CD4-positive, alpha-beta T cell treated with Interleukin-2 at 100 ng/mL for 4 hours (primary cell): ENCODE measurements around the gene GDPGP1.
"Not testable (repeated sequence)": the region's sequence is repeated elsewhere in the genome, so short reads cannot be mapped to it uniquely, and the experiment has no call there.

Source experiments
- DNase-seq: peaks from one replicate; pipeline ENCODE4 v3.0.0-alpha.2; 2020; ENCODE audit warnings: low spot score

The GDPGP1 gene, protein sequence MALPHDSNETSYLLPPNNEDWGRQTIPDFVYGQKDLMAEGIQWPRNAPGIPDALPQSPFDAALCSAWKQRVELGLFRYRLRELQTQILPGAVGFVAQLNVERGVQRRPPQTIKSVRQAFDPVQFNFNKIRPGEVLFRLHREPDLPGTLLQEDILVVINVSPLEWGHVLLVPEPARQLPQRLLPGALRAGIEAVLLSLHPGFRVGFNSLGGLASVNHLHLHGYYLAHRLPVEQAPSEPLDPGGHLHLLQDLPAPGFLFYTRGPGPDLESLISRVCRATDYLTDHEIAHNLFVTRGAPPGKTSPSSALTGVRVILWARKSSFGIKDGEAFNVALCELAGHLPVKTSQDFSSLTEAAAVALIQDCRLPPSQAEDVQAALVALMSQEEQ

DNA sequence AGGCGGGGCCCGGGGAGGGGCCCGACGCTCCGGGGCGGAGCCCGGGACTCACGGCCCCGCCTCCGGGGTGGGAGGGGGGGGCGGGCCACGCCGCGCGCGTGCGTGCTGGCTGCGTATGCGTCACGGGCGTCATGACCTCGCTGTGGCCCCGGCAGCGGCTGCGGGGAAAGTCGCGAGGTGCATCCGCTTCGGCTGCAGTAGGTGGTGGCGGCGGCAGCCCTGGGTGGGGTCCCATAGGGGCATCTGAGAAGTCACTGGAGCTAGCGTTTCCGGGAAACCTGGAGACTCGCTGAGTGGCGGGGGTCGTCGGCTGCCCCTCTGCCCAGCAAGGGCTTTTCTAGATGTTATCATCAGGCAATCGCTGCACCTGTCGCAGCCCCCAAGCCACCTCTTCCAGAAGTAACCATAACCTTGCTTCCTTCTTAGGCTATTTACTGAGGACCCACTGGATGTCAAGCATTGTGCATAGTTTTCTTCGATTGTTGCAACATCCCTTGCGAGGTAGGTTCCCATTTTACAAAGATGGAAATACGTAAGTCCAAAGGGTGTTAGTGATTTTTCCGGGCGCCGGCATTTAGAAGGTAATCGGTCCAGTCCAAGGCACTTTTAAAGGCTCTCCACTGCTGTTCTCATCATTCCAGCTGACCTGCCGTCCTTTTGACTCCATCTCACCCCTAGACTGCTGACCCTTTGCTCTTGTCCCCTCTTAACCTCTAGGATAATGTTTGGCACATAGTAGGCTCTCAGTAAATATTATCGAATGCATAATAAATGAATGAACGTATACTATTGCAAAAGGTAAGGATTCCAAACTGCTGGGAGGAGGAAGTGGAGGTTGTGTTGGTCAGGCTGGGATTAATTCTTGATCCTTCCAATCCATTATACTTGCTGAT is at the start of gene GDPGP1:
GDPGP1 (plus strand) TSS at position 114 of the 893 bp plus-strand sequence. CDS start 6,700 bp downstream, outside the sequence.
- DNase-seq: no peak

DNA sequence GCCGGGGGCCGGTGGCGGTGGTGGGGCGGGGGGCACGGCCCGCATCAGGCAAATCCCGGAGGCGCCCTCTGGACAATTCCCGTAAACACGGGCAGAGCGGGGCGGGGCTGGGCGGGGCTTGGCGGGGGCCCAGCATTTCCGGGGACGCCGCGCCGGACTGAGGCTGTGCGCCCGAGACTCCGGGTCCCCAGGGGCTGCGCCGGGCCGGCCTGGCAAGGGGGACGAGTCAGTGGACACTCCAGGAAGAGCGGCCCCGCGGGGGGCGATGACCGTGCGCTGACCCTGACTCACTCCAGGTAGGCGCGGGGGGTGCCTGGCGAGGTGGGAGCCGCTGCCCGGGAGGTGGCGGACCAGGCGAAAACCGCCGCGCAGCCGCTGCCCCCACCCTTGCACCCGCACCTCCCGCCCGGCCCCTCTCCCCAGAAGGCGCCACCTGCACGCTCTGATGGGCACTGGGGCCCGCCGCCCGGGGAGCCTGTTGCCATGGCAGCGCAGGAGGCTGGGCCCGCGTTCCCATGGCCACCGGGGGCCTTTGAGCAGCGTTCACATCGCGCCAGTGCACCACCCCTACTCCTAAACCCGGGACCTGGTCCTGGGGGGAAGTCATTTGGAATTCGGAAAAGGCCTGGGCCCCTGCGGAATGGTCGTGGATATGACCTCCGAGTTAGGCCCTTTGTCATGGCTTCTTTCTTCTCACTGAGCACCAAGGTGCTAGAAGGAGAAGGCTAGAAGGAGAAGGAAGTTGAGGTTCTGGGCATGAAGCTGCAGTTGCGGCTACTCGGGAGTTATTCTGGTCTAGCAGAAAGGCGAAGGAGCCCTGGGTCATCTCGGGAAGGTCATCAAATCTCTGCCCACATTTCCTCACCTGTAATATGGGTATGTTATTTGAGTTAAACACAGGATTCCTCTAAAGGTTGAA is 49.0 kb upstream of the GDPGP1 start:
- peak; percentile 44 for DNase-seq

DNA sequence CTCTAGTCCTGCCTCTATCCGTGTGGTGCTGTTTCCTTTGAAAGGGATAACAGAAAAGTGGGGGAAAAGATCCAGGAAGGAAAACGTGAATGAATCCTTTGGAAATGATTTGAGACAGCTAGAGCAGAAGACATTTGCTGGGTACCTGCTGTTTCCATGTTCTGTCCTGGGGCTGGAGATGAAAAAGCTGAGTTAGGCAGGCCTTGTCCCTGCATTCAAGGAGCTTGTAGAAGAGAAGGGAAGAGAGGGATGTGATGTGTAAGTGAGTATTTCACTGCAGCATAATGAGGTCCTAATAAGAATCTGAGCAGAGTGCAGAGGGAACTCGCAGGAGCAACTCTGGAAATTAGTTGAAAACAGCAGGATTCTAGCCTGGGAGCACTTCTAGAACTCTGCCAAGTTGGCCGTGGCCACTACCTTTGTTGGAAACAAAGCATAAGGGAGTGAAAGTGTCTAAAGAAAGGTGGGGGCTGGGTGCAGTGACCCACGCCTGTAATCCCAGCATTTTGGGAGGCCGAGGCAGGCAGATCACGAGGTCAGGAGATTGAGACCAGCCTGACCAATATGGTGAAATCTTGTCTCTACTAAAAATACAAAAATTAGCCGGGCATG is 46.6 kb upstream of the GDPGP1 start:
- DNase-seq: no peak

DNA sequence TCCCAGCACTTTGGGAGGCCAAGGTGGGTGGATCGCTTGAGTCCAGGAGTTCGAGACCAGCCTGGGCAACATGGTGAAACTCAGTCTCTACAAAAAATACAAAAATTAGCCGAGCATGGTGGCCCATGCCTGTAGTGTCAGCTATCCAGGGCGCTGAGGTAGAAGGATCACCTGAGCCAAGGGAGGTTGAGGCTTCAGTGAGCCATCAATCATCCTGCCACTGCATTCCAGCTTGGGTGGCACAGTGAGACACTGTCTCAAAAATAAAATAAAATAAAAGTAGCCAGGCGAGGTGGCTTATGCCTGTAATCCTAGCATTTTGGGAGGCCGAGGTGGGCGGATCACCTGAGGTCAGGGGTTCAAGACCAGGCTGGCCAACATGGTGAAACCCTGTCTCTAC is 45.9 kb upstream of the GDPGP1 start:
- DNase-seq: not testable (repeated sequence)

DNA sequence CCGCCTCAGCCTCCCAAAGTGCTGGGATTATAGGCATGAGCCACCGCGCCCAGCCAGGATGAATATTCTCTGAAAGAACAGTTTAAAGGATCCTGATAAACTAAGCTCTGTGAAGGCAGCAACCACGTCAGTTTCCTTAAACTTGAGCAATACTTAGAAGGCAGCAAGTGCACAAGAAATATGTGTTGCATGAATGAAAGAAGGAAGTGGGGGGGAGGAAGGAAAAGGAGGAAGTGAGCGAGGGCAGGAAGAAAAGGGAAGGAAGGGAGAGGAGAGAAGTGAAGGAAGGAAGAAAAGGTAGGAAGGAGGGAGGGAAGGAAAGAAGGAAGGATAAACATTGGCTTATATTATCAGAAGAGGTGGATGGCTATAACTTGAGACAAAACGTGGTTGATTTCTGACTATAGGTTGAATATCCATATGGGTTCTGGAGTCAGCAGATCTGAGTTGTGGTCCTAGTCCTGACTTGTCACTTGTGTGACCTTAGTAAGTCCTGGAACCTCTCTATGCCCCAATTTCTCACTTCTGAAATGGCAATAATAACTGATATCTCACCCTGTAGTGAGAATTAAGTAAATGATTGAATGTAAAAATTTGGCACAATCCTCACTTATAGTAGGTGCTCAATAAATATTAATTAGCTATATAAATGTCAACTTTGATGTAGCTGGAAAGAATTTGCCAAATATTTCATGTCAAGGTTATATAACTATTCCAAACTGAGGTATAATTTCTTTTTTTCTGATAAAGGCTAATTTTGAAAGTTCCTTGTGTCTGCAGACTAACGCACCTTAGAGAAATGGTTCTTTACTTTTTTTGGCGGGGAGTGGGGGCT is 44.9 kb upstream of the GDPGP1 start:
- DNase-seq: no peak

DNA sequence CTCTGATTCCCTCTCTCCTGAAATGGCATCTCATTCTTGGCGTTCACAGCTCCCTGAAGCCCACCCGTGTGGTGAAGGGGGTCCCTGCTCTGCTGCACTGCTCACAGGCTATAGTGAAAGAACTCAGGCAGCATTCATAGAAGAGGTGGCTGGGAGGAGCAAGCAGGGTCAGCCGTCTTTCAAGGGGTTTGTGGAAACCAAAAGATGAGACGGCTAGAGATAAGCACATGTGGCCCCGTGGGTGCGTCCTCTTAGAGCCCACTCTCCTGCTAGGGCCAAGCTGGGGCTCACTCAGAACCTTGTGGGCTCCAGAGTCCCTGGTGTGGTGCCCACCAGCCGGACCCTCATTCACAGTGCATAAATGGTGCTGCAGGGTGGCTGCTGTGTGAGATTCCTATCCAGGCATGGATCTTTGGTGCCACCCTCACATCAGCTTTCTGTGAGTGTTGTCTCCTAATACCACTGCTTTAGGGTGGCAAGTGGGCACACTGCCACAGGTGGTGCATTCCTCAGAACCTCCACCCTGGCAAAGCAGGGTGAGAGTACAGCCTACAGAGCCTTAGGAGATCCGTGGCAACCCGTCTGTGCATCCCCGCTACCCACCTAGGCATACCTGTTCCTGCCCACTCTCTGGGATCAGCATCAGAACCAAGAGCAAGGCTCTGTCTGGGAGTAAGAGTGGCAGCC is 44.1 kb upstream of the GDPGP1 start:
- DNase-seq: no peak

DNA sequence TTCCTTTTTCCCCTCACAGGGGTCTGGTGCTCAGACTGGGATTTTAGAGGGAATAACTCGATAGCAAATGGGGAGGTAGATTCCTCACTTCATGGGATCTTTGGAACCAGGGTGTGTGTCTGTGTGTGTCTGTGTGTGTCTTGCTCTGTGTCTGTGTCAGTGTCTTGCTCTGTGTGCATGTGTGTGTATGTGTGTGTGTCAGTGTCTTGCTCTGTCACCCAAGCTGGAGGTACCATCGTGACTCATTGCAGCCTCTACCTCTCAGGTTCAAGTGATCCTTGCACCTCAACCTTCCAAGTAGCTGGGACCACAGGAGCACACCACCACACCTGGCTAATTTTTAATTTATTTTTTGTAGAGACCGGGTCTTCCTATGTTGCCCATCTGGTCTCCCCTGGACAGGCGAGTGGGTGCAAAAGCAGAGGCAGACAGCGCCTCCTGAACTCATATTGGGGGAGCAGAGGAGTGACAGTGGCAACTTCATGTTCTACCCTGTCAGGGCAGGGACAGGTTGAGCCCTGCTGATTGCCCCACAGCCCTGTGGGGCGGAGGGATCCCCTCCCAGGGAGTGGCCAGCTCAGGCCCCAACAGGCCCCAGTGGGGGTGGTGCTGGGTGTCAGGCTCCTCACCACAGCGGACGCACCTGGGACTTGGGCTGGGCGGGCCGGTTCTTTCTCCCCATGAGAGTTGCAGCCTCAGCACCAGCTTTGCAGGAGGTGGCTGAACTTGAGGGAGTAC is 43.2 kb upstream of the GDPGP1 start:
- DNase-seq: no peak

DNA sequence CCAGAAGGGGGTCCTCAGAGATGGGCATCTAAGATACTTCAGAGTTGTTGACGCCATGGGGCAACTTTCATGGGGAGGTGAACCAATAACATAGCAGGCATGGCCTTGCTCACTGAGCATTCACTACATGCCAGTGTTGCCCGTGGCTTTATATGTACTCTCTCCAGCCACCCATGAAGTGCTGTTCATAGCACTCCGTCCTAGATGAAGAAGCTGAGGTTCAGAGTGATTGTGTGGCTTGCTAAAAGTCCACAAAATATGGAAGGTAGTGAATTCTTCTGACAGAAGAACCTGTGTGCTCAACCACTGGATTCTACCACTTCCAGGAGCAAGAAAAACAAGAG is 42.7 kb upstream of the GDPGP1 start:
- no peak for DNase-seq

DNA sequence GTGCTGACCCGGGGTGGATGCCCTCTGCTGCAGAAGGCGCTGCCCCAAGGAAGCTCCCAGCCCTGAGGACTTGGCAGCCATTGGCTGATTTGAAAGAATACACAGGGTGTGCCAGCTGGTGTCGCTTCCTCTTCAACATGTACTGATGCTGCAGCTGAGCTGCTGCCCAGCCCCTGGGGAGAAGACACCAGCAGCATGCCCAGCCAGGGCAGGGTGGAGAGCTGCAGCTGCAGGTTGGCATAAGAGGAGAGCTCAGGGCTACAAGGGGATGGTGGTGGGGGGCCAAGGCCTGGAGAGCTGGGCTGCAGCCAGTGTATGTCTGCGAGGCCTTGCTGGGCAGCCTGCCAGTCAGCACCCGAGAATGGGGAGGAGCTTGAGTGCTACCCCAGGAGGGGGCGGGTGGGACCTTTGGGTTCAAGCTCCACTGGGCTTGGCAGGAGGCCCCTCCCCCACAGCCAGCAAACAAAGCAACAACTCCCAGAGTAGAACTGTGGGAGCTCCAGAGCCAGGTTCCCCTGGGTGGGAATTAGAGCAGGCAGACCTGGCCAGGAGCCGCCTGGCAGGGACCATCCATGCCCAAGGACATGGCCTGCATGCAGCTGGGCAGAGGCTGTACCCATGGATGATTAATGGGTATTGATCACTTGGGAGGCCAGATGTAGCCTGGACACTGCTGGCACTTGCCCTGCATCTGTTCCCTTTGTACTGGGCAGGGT is 42.1 kb upstream of the GDPGP1 start:
- DNase-seq: peak; percentile 25

DNA sequence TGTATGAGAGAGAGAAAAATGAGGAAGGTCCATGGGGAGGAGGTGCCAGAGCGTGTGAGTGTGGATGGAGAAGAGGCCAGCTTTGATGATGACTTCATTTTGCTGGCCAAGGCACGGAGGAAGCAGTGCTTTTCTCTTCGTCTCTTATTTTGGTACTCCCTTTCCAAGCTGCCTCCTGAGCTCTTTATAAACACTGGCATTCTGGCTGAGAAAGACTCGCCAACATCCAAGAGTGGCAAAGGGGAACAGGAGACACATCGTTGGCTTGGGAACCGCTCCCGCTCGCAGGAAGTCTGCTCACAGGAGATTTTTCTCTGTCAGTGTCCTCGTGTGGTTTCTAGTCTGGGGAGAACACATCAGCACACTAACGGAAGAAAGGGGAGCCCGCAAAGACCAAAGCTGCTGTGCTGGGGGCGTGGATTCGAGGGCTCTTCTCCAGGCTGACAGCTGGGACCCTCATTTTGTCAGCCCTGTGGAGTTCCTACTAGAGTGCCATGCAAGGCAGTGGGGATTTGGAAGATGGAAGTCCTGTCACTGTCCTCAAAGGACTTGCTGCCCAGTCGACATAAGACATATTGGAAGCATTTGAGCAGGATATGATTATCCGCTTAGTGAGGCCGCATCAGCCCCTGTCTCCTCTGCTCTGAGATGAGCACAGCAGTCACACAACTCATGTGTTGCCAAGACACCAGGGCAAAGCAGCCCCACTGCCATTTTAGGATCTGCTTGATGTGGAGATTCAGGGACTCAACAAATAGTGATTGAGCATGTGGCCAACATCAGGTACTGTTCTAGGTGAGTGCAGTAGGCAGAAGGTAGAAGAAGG is 40.8 kb upstream of the GDPGP1 start:
- DNase-seq: no peak

DNA sequence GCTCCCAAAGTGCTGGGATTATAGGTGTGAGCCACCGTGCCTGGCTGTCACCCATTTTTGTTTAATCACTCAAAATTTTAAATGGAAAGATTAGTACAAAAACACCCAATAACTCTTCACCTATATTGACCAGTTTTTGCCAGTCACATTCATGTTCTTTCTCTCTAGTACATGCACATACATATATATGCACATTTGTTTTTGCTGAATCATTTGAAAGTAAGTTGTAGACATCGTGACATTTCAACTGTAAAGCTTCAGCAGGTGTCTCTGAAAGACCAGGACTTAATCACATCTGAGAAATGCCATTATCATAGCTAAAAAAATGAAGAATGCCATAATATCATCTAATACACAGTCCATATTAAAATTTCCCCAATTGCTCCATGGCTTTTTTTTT is 39.4 kb upstream of the GDPGP1 start:
- DNase-seq: no peak

DNA sequence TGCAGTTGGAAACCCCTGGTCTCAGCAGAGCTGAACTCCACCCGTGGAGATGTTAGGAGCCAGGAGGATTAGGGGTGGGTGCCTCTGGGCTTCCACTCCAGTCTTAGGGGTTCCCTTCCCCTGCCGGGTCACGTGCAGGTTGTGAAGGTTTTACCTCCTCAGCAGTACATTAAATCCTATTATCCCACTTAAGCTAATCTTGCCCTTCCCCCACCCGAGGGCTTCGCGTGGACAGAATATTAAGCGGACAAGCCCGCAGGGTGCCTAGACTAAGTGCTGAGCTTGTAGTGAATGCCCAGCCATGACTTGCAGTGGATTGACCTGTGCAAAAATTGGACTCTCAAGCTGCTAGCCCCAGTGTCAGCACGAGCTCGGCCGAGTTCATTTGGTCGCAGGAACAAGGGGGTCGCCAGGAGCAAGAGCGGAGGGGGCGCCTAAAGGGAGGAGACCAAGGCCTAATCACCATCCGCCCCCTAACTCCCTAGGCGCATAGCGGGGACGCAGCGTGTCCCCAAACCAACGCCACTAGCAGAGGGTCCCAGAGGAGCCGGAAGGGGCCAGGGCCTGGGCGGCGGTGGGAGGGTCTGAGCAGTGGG is 33.4 kb upstream of the GDPGP1 start:
- no peak for DNase-seq

DNA sequence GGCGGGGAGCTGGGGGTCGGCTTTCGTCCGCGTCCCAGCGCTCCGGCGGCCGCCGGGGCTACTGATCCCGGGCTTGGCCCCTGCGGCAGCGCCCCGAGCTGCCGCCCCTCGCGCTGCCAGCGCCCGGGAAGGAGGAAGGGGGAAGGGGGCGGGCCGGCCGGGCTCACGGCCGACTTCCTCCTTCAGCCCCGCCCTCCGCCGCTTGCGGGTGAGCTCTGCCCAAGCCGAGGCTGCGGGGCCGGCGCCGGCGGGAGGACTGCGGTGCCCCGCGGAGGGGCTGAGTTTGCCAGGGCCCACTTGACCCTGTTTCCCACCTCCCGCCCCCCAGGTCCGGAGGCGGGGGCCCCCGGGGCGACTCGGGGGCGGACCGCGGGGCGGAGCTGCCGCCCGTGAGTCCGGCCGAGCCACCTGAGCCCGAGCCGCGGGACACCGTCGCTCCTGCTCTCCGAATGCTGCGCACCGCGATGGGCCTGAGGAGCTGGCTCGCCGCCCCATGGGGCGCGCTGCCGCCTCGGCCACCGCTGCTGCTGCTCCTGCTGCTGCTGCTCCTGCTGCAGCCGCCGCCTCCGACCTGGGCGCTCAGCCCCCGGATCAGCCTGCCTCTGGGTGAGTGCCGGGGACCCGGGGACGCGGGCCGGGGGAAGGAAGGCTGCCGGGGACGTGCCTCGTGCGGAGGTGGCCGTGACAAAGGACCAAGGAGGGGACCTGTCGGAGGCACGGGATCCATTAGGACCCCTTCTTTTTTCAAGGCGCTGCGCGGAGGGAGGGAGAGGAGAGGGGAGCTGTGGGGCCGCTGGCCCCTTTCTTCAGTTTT is 32.7 kb upstream of the GDPGP1 start, which contains the start of gene SEMA4B:
SEMA4B (plus strand) TSS at position 201 of the 814 bp plus-strand sequence; CDS start at position 450, 249 bp downstream.
- DNase-seq: peak; percentile 59

DNA sequence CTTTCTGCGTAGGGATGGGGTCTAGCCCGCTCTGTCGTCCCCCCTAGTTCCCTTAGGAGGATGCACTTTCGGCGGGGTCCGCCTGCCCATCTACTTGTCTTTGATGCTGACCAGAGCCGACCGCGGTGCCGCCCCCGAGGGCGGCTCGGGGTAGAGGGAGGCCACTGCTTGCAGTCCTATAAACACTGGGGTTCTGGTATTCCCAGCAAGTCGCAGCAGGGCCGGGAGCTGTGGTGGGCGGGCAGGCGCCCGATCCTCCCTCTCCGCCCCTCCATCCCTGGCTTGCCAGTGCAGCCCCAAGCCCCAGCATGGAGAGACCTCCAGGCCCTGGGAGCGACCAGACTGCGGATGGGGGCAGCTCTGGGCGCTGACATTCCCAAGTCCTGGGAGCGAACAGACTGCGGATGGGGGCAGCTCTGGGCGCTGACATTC is 32.0 kb upstream of the GDPGP1 start:
- no peak for DNase-seq

DNA sequence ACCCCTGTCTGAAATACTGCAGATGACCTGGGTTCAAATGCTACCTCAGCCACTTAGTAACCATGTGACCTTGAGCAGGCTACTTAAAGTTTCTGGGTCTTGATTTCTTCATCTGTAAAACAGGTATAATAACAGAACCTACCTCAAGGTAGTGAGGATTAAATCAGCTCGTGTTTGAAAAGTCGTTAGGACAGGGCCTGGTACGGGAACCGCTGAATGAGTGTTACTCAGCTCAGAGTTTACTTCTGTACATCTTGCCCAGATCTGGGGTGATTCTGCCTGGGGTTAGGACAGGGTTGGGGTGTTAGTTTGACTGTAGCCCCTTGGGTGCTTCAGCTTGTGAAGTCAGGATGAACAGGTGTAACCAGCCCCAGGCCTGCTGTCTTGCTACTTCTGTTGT is 31.1 kb upstream of the GDPGP1 start:
- DNase-seq: no peak

DNA sequence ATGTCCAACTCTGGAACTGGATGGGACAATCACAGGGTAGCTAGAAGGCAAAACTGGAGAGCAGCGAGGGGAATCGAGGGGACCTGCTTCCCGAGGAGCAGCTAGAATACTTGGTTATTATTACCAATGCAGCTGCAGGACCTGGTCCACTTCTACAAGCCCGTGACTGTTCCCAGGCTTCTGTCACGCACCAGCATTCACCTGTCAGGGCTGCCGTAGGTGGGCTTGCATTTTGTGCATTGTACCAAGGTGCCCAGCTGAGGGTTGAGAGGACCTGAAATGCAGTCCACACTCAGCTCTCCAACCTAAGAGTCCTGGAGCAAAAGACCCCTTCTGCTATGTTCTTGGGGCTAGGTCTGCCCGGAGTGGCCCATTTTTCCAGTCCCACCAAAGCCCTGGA is 30.5 kb upstream of the GDPGP1 start:
- no peak for DNase-seq
